AG09319 (cell line): ENCODE results near the gene CADM2.

Source experiments
- DNase-seq: peaks from one replicate; pipeline ENCODE4 v3.0.0-alpha.2; 2010; ENCODE audit warnings: low read depth; ENCODE audit errors: extremely low read depth
- TF ChIP-seq, protein P1 (sequence below): IDR thresholded peaks from 2 replicates; pipeline ENCODE4 v1.5.1; 2011; ENCODE audit warnings: low read depth, mild to moderate bottlenecking, inconsistent platforms, low read length, moderate library complexity

CADM2 gene

GRCh38 chr3:84968701-84969235 lies 10.0 kb downstream of the CADM2 start:
- no peak for DNase-seq
- TF ChIP-seq, protein P1, sequence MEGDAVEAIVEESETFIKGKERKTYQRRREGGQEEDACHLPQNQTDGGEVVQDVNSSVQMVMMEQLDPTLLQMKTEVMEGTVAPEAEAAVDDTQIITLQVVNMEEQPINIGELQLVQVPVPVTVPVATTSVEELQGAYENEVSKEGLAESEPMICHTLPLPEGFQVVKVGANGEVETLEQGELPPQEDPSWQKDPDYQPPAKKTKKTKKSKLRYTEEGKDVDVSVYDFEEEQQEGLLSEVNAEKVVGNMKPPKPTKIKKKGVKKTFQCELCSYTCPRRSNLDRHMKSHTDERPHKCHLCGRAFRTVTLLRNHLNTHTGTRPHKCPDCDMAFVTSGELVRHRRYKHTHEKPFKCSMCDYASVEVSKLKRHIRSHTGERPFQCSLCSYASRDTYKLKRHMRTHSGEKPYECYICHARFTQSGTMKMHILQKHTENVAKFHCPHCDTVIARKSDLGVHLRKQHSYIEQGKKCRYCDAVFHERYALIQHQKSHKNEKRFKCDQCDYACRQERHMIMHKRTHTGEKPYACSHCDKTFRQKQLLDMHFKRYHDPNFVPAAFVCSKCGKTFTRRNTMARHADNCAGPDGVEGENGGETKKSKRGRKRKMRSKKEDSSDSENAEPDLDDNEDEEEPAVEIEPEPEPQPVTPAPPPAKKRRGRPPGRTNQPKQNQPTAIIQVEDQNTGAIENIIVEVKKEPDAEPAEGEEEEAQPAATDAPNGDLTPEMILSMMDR, result no peak

DNA sequence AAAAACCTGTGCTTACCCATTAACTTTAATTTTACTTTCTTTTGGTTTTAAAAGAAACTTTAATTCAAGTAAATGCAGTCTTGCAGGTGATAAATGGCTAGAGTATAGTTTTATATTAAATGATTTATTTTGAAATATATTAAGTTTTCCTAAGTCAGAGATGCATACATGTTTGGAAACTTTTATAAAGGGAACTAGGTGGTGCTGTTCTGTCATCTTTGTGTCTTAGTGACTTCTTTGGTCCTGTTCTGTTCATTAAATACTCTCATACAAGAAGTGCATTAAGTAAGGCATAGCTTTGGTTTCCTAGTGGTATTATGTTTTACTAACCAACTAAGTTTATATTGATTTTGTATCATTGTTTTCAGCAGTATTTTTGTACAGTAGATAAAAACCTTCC lies 15.6 kb downstream of the CADM2 start:
- no peak for DNase-seq
- TF ChIP-seq, protein P1, result no peak

DNA sequence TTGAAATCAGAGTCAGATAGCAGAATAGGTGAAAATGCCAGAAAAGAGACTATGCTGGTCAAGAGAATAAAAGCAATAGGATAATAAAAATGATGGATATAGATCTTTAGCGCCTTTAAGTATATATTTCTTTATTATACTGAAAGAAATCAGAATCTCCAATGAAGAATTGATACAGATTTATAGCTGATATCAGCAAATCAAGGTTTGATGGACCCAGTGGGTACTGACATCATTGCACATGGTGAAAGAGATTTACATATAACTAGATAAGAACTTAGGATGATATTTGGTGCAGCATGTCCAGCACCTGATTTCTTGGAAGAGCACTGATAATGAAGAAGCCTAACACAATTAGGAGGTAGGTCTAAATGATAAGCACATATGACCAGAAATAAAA lies 18.2 kb downstream of the CADM2 start:
- TF ChIP-seq, protein P1, result no peak
- no peak for DNase-seq

DNA sequence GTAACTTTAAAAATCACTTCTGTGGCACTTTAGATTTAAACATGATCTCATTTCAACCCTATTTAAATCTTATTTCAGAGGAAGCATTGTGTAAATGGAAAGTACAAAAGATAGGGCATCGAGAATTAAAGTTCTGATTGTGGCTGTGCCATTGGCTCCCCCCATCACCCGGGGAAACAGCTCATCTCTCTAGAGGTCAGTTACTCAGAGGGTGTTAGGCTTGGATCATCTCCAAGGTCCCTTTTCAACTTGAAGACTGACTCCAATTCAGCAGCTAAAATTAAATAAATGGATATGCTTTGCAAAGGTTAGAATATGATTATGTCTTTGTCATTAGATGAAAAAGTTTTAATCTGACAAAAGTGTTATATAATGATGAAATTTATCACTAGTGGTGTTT lies 20.1 kb downstream of the CADM2 start:
- TF ChIP-seq, protein P1, result no peak
- no peak for DNase-seq

- TF ChIP-seq, protein P1, result no peak
- no peak for DNase-seq
Measured at GRCh38 chr3:84980011-84980410, 21.2 kb downstream of the CADM2 start.

GRCh38 chr3:84980456-84980855 lies 21.7 kb downstream of the CADM2 start:
- no peak for DNase-seq
- TF ChIP-seq, protein P1, result no peak

DNA sequence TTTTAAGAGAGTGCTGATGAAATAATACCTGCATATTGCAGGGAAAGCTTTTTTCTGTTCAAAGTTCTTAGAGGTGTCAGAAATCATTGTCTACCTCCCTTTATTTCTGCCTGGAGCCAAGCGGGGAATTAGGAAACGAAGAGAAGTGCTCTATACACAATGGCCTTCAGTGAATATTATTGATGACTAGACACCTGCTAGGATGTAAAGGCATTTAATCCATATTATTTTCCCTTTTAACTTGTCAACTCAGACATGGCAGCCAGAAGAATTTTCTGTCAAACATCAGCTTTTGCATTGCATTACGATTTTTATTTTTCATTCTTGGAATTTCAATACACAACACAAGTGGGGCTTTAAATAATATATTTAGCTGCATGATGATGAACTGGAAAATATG lies 24.7 kb downstream of the CADM2 start:
- no peak for DNase-seq
- TF ChIP-seq, protein P1, result no peak
